ENCODE results near the gene ADGRD1. TPM values are rescaled to one million over a fixed set of nuclear protein-coding genes. Genes with fewer than 3 reads are reported as not detected.

Gene ADGRD1
- polyA plus RNA-seq, 1 donor, result 84.8 TPM

DNA sequence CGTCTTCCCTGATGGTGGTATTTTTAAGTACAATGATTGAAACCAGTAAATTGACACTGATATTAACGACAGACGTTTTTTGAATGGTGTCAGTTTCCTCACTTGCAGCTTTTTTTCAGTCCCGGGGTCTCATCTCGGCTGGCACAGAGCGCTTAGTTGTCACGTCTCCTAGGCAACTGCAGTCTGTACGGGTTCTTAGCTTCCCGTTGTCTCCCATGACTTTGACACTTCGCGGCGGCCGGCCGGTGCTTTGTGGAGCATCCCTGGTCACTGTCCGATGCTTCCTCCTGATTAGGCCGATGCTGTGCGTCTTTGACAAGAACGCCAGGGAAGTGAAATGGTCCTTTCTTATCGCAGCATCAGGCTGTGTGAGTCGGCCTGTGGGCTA lies 67.4 kb downstream of the ADGRD1 start:
- H3K9me3 ChIP-seq (ENCODE audit: control insufficient read depth, low read depth, low read length), result no peaks in the 10 kb centered on the region
- H3K4me1 ChIP-seq (ENCODE audit: control insufficient read depth, insufficient read depth, low read length), result no peaks in the 10 kb centered on the region
- DNase-seq, result no peak
- WGBS (ENCODE audit: insufficient coverage, low lambda C conversion rate), result 100% methylated on average over 4 of the region's 20 CpGs
- H3K4me3 ChIP-seq (ENCODE audit: low read length), result no peak overlapping the region
- no peaks in the 10 kb centered on the region for H3K27me3 ChIP-seq (ENCODE audit: control insufficient read depth, insufficient read depth, low read length)
- peaks cover 54% of the 10 kb centered on the region for H3K36me3 ChIP-seq (ENCODE audit: control insufficient read depth, insufficient read depth, low read length)
- H3K27ac ChIP-seq (ENCODE audit: low read length), result no peak overlapping the region

DNA sequence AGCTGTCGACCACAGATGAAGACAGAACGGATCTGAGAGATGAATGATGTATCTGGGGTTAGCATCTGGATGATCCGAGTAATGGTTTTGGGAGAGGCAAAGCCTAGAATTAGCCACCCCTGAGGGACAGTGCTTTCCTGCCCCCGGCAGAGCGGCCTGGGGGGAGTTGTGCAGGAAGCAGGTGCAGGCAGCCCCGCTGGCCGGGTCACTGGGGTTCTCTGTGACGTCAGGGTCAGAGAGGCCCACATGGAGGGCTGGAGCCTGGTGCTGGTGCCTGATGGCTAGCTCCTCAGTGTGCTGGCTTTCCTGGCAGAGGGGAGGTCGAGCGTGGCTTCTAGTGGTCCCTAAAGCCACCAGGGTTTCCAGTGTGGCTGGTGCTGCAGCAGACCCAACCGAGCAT lies 70.3 kb downstream of the ADGRD1 start:
- H3K27me3 ChIP-seq (ENCODE audit: control insufficient read depth, insufficient read depth, low read length), result no peaks in the 10 kb centered on the region
- H3K9me3 ChIP-seq (ENCODE audit: control insufficient read depth, low read depth, low read length), result no peaks in the 10 kb centered on the region
- H3K27ac ChIP-seq (ENCODE audit: low read length), result no peak overlapping the region
- DNase-seq, result no peak
- WGBS (ENCODE audit: insufficient coverage, low lambda C conversion rate), result no CpG with 5 or more reads among the region's 11 CpGs
- H3K36me3 ChIP-seq (ENCODE audit: control insufficient read depth, insufficient read depth, low read length), result peaks cover 40% of the 10 kb centered on the region
- H3K4me3 ChIP-seq (ENCODE audit: low read length), result no peak overlapping the region
- H3K4me1 ChIP-seq (ENCODE audit: control insufficient read depth, insufficient read depth, low read length), result no peaks in the 10 kb centered on the region

DNA sequence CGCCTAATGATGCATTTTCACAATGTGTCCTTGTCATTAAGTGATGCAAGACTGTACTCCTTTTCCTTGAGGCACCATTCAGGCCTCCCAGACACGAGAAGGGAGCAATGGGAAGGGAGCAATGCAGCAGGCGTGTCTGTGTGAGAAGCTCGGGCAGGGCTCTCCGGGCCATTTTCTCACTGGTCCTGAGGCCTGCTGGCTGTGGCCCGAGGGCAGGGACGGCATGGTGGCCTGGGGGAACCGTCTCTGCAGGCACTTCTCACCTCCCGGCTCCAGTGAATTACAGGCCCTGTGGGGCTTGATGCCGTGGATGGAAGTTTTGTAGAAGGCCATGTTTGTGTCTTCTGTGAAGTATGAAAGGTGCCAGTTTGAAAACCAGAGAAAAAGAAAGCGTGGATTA lies 71.0 kb downstream of the ADGRD1 start:
- peaks cover 37% of the 10 kb centered on the region for H3K36me3 ChIP-seq (ENCODE audit: control insufficient read depth, insufficient read depth, low read length)
- H3K27me3 ChIP-seq (ENCODE audit: control insufficient read depth, insufficient read depth, low read length), result no peaks in the 10 kb centered on the region
- no peak for DNase-seq
- no peak overlapping the region for H3K4me3 ChIP-seq (ENCODE audit: low read length)
- no peaks in the 10 kb centered on the region for H3K4me1 ChIP-seq (ENCODE audit: control insufficient read depth, insufficient read depth, low read length)
- no peak overlapping the region for H3K27ac ChIP-seq (ENCODE audit: low read length)
- no peaks in the 10 kb centered on the region for H3K9me3 ChIP-seq (ENCODE audit: control insufficient read depth, low read depth, low read length)
- 85% methylated on average over 4 of the region's 11 CpGs for WGBS (ENCODE audit: insufficient coverage, low lambda C conversion rate)

DNA sequence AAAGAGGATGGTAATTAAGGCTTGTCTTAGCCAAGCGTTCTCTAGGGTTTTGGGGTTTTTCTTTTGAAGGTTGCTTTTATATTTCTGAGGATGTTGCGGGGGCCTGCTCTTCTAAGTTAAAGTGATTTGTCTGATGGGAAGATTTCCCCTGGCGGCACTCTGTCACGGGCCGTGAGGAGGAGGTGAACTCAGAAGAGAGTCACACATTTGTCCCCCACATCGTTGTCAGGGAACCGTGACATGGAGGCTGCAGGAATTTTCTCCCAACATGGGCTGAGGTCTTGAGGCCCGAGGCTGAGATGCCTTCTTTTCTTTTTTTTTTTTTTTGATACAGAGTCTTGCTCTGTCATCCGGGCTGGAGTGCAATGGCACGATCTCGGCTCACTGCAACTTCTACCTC lies 71.5 kb downstream of the ADGRD1 start:
- WGBS (ENCODE audit: insufficient coverage, low lambda C conversion rate), result no CpG with 5 or more reads among the region's 11 CpGs
- Histone ChIP-seq H3K36me3 (ENCODE audit: control insufficient read depth, insufficient read depth, low read length) (peaks cover 35% of the 10 kb centered on the region), H3K27ac (ENCODE audit: low read length) (no peak overlapping the region), H3K9me3 (ENCODE audit: control insufficient read depth, low read depth, low read length) (no peaks in the 10 kb centered on the region), H3K4me1 (ENCODE audit: control insufficient read depth, insufficient read depth, low read length) (no peaks in the 10 kb centered on the region), H3K4me3 (ENCODE audit: low read length) (no peak overlapping the region), H3K27me3 (ENCODE audit: control insufficient read depth, insufficient read depth, low read length) (no peaks in the 10 kb centered on the region)
- no peak for DNase-seq

DNA sequence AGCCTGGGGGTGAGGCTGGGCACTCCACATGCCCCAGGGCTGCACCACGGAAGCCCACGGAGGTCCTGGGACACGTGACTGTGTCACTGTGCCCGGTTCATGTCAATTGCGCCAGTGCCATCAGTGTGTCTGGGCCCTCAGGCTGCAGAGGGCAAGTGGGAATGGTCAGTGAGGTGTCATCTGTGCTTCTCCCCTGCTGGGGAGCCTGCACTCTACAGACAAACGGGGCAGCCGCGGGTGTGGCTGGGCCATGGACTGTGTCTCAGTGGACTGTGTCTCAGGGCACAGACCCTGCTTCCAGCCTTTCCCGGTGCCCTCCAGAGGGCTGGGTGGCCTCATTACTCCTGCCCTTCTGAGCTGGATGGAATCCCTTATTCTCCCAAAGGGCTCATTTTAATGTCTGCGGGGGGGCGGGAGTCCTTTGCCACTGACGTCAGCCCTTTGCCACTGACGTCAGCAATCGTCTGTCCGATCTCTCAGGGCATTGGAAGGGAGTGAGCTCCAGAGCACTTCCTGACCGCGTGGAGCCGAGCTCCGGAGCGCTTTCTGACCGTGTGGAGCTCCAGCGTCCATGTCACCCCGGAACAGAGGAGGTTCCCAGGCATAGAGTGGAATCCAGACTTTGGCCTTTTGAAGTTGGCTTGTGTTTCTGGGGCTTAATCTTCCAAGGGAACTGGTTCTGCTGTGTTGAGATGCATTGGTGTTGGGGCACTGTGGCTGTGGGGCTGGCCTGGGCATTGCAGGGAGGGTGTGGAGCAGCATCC lies 72.4 kb downstream of the ADGRD1 start:
- H3K27me3 ChIP-seq (ENCODE audit: control insufficient read depth, insufficient read depth, low read length), result no peaks in the 10 kb centered on the region
- H3K9me3 ChIP-seq (ENCODE audit: control insufficient read depth, low read depth, low read length), result no peaks in the 10 kb centered on the region
- no peak overlapping the region for H3K27ac ChIP-seq (ENCODE audit: low read length)
- no peaks in the 10 kb centered on the region for H3K4me1 ChIP-seq (ENCODE audit: control insufficient read depth, insufficient read depth, low read length)
- no peak overlapping the region for H3K4me3 ChIP-seq (ENCODE audit: low read length)
- peak in 1 of 2 donors; percentile 43 for DNase-seq
- WGBS (ENCODE audit: insufficient coverage, low lambda C conversion rate), result 67% methylated on average over 1 of the region's 23 CpGs
- peaks cover 34% of the 10 kb centered on the region for H3K36me3 ChIP-seq (ENCODE audit: control insufficient read depth, insufficient read depth, low read length)

DNA sequence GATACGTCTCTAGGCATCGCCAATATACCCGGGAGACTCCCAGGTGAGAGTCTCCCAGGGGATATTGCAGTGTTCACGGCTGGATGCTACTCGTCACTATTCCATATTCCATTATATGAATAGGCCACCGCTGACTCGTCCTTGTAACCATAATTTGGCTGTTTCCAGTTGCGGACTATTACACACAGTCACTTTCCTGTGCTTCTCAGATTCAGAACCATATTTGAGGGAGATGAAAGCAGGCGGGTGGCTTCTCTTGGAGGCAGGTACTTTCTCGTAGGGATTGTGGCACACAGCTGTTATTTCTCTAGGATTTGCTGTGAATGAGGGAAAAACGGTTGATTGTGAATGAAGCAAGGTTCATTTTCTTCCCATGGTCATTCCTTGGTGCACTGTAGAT lies 73.0 kb downstream of the ADGRD1 start:
- H3K4me3 ChIP-seq (ENCODE audit: low read length), result no peak overlapping the region
- H3K27me3 ChIP-seq (ENCODE audit: control insufficient read depth, insufficient read depth, low read length), result no peaks in the 10 kb centered on the region
- H3K9me3 ChIP-seq (ENCODE audit: control insufficient read depth, low read depth, low read length), result no peaks in the 10 kb centered on the region
- no peaks in the 10 kb centered on the region for H3K4me1 ChIP-seq (ENCODE audit: control insufficient read depth, insufficient read depth, low read length)
- no peak for DNase-seq
- peak overlapping the region; percentile 19 for H3K27ac ChIP-seq (ENCODE audit: low read length)
- peaks cover 34% of the 10 kb centered on the region for H3K36me3 ChIP-seq (ENCODE audit: control insufficient read depth, insufficient read depth, low read length)
- no CpG with 5 or more reads among the region's 11 CpGs for WGBS (ENCODE audit: insufficient coverage, low lambda C conversion rate)

DNA sequence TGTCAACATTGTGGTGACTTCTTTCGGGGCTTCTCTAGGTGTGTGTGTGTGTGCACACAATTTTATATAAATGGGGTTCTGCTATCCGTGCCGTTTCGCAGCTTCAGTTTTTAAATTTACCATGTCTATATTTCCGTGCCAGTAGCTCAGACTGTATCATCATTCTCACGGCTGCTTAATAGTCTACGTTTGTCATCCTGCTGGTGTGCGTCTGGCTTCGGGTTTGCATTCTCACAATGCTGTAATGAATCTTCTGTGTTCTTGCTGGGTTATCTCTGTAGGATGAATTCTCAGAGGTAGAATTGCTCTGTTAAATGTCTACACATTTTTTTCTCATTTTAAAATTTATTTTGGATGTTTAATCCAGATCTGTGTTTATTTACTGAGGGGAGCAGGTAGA lies 73.6 kb downstream of the ADGRD1 start:
- no peaks in the 10 kb centered on the region for H3K4me1 ChIP-seq (ENCODE audit: control insufficient read depth, insufficient read depth, low read length)
- no peaks in the 10 kb centered on the region for H3K27me3 ChIP-seq (ENCODE audit: control insufficient read depth, insufficient read depth, low read length)
- no peak overlapping the region for H3K4me3 ChIP-seq (ENCODE audit: low read length)
- H3K27ac ChIP-seq (ENCODE audit: low read length), result no peak overlapping the region
- 93% methylated on average over 3 of the region's 9 CpGs for WGBS (ENCODE audit: insufficient coverage, low lambda C conversion rate)
- DNase-seq, result no peak
- H3K9me3 ChIP-seq (ENCODE audit: control insufficient read depth, low read depth, low read length), result no peaks in the 10 kb centered on the region
- peaks cover 34% of the 10 kb centered on the region for H3K36me3 ChIP-seq (ENCODE audit: control insufficient read depth, insufficient read depth, low read length)

DNA sequence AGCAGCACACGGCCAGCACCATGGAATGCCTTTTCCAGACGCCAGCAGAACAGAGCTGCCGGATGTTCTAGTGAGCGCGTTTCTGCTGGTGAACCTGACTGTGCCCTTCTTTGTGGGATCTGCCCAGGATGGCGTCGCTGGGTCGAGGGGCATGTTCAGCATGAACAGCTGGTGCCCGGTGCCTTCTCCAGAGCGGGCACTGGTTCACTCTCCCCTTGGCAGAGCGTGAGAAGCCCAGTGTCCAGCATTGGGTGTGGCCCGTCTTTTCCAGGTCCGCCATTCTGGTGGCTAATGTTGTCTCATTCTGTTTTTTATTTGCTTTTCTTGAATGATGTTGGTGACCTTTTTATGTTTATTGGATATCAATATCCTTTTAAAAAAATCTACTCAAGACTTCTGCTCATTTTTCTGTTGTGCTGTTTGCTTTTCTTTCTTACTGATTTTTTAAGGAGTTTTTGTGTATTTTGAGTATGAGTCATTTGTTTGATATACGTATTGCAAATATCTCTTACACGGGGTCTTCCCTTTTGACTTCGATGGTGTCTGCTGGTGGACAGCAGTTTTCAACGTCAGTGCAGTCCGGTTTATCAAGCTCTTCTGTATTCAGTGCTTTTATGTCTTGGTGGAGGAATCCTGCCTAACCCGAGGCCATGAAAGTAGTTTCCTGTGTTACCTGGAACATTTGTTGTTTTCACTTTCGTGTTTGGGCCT lies 74.3 kb downstream of the ADGRD1 start:
- Histone ChIP-seq H3K4me1 (ENCODE audit: control insufficient read depth, insufficient read depth, low read length) (no peaks in the 10 kb centered on the region), H3K9me3 (ENCODE audit: control insufficient read depth, low read depth, low read length) (no peaks in the 10 kb centered on the region), H3K4me3 (ENCODE audit: low read length) (no peak overlapping the region), H3K27ac (ENCODE audit: low read length) (peak overlapping the region; percentile 14), H3K36me3 (ENCODE audit: control insufficient read depth, insufficient read depth, low read length) (peaks cover 31% of the 10 kb centered on the region), H3K27me3 (ENCODE audit: control insufficient read depth, insufficient read depth, low read length) (no peaks in the 10 kb centered on the region)
- WGBS (ENCODE audit: insufficient coverage, low lambda C conversion rate), result 100% methylated on average over 1 of the region's 20 CpGs
- DNase-seq, result no peak

DNA sequence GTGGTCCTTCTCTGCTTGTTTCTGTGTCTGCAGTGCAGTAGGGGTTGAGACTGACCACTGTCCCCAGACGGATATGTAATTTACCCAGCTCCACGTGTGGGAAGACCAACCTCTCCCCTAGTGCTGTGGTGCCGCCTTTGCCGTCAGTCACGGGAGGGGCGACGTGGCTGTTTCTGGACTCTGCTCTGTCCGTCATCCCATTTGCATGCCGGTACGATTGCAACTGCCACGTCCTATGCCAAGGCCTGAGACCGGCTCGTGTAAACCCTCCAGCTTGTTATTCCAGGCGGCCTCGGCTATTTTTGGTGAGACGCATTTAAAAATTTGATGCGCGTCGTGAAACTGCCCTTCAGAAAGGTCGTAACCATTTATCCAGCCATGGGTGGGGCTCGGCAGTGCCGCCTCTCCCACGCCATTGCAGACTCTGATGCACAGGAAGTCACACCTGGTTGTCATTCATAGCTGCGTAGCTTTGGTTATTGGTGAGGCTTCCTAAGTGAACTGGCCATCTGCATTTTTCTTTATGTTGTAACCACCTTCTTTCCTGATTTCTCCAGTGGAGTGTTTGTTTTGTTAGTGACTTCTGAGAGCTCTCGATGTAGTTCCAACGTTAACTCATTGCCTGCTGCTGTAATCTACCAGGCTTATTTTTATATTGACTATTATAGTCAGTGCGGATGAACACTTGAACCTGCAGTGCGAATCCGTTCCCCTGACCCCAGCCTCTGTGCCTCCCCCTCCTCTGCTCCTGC lies 75.1 kb downstream of the ADGRD1 start:
- Histone ChIP-seq H3K27me3 (ENCODE audit: control insufficient read depth, insufficient read depth, low read length) (no peaks in the 10 kb centered on the region), H3K36me3 (ENCODE audit: control insufficient read depth, insufficient read depth, low read length) (peaks cover 31% of the 10 kb centered on the region), H3K4me1 (ENCODE audit: control insufficient read depth, insufficient read depth, low read length) (no peaks in the 10 kb centered on the region), H3K4me3 (ENCODE audit: low read length) (no peak overlapping the region), H3K27ac (ENCODE audit: low read length) (no peak overlapping the region), H3K9me3 (ENCODE audit: control insufficient read depth, low read depth, low read length) (no peaks in the 10 kb centered on the region)
- DNase-seq, result no peak
- whole genome bisulfite sequencing (ENCODE audit: insufficient coverage, low lambda C conversion rate), result no CpG with 5 or more reads among the region's 29 CpGs

DNA sequence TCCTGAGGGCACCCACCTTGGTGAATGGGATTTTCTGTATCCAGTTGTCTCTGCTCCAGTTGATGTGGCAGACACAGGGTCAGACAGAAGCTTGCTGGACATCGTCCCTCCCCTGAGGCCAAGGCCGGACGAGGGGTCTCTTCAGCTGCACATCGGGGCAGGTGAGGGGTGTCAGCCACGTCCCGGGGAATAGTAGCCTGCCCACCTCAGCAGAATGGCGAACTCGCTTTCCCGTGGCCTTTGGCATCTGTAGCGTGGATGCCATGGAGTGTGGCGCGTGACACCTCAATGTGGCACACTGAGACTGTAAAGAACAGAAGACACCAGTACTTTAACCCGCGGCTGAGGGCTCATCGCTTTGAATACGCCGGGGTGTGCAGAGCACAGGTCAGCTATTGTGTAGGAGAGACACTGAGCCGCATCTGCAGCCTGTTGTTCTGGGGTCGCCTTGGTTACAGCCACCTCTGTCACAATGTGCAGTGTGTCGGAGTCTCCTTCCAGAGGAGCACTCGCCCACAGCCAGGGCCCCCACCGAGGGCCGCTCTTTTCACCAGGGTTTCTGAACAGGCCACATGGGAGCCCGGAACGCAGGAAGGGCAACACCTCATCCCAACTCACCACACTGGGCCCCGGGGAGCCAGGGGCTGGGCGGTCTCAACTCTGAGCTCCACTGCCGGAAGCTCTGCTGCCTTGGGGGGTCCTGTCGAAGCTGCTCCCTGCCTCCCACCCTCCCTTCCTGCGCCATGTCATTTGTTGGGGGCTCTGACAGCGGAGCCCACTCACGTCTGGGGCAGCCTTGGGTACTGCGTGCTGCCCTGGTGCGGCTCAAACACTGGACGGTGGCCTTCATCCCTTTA lies 77.0 kb downstream of the ADGRD1 start:
- H3K27ac ChIP-seq (ENCODE audit: low read length), result no peak overlapping the region
- H3K27me3 ChIP-seq (ENCODE audit: control insufficient read depth, insufficient read depth, low read length), result no peaks in the 10 kb centered on the region
- DNase-seq, result no peak
- no peaks in the 10 kb centered on the region for H3K4me1 ChIP-seq (ENCODE audit: control insufficient read depth, insufficient read depth, low read length)
- no peaks in the 10 kb centered on the region for H3K9me3 ChIP-seq (ENCODE audit: control insufficient read depth, low read depth, low read length)
- no CpG with 5 or more reads among the region's 35 CpGs for WGBS (ENCODE audit: insufficient coverage, low lambda C conversion rate)
- H3K36me3 ChIP-seq (ENCODE audit: control insufficient read depth, insufficient read depth, low read length), result peaks cover 32% of the 10 kb centered on the region
- H3K4me3 ChIP-seq (ENCODE audit: low read length), result no peak overlapping the region

Data from large intestine (tissue), 3 donors.